ENCODE data around the gene AQP10.
A peak's percentile ranks its signal among the peaks of the same experiment; 100 is the strongest.
"Not testable (repeated sequence)": the region's sequence is repeated elsewhere in the genome, so short reads cannot be mapped to it uniquely, and the experiment has no call there.

Gene AQP10, protein sequence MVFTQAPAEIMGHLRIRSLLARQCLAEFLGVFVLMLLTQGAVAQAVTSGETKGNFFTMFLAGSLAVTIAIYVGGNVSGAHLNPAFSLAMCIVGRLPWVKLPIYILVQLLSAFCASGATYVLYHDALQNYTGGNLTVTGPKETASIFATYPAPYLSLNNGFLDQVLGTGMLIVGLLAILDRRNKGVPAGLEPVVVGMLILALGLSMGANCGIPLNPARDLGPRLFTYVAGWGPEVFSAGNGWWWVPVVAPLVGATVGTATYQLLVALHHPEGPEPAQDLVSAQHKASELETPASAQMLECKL

GRCh38 chr1:154320882-154321608 is at the start of gene AQP10:
Gene AQP10, plus strand, starts transcription at chr1:154321093. Its CDS starts 63 bp downstream, at chr1:154321156.
- DNase-seq: peak in 1 of 2 donors; percentile 14

DNA sequence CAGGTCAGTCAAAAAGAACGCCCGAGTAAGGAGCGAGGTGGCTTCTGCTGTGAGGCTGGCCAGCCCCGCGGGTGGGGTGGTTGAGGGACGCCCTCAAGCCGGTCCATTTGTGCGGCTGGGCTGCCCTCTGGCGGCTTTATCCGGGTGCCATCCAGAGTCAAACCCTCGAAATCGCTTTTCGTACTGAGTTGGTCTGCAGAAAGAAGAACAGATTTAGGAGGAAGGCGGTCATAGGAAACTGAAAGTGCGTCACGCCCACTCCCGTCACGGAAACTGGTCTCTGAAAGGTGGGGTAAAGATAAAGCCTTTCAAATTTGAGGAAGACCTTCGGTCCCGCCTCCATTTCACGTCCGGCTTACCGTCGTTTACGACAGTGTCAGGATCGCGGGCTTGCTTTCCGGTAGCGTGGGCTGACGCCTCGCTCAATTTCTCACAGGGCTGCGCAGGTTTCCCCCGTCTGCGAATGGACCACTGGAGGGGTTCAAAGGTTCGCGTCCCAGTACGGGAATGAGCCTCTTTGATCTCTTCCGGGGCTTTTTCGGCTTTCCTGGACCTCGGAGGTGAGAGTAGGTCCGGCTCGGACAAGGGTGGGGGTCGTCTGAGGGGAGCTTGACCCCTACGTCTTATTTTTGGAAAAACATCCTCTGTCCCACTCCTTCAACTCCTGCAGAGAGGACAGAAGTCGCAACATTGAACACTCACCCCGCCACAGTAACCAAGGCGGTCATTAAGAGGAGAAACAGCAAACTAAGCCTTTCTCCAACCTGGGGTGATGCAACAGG is 48.5 kb upstream of the AQP10 start, which contains the start of gene HAX1:
Gene HAX1 (plus strand): TSS at position 413 of the 782 bp plus-strand sequence. CDS start 95 bp downstream, at position 508.
- peak; percentile 97 to 100 for DNase-seq

- no peak for DNase-seq
Observed at GRCh38 chr1:154272999-154273563, 47.8 kb upstream of the AQP10 start.

DNA sequence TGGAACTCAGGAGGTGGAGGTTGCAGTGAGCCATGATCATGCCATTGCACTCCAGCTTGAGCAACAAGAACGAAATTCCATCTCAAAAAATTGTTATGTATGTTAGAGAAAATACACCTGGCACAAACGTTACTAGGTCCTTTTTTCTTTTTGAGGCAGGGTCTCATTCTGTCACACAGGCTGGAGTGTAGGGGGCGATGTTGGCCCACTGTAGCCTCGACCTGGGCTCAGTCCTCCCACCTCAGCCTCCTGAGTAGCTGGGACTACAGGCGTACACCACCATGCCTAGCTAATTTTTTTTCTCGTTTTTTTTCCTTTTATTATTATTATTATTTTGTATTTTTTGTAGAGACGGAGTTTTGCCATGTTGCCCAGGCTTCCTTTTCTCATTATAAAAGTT is 44.1 kb upstream of the AQP10 start:
- no peak for DNase-seq

GRCh38 chr1:154287591-154287990 is 33.3 kb upstream of the AQP10 start:
- DNase-seq: not testable (repeated sequence)

GRCh38 chr1:154288661-154289060 is 32.2 kb upstream of the AQP10 start:
- no peak for DNase-seq

- no peak for DNase-seq
Observed at GRCh38 chr1:154290921-154291320, 30.0 kb upstream of the AQP10 start.

DNA sequence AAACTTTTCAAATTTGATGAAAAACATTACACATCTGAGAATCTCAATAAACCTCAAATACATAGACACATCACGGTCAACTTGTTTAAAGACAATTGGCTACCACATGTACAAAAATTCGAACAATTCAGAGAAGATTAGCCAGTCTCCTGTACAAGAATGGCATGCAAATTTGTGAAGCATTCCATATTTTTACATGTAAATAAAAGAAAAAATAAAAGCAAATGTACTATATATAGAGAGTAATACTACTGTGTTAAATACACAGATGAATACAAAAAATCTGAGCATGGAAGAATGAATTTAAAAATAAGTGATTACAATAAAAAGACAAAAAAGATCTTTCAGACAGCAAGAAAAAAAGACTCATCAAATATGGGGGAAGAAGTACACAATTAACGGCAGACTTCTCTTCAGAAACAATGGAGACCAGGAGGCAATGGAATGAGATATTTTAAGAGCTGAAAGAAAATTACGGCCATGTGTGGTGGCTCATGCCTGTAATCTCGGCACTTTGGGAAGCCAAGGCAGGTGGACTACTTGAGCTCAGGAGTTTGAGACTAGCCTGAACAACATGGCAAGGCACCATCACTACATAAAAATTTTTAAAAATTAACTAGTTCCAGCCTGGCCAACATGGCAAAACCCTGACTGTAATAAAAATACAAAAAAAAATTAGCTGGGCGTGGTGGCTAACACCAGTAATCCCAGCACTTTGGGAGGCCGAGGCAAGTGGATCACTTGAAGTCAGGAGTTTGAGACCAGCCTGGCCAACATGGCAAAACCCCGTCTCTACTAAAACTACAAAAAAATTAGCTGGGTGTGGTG is 25.3 kb upstream of the AQP10 start:
- DNase-seq: no peak

DNA sequence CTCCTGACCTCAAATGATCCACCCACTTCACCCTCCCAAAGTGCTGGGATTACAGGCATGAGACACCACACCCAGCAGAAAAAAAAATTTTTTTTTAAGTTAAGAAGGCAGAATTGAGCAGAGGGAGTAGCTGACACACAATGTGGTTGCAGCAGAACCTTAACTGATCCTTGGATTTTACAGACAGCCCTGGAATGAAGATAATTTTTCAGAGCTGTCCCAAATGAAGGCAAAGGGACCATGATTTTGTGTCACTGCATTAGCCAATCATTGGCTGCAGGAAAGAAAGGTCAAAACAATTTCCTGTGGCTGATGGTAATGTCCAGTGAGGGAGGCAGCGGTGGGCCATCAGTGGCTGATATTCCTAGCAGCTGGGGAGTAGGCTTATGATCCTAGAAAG is 19.3 kb upstream of the AQP10 start:
- no peak for DNase-seq

DNA sequence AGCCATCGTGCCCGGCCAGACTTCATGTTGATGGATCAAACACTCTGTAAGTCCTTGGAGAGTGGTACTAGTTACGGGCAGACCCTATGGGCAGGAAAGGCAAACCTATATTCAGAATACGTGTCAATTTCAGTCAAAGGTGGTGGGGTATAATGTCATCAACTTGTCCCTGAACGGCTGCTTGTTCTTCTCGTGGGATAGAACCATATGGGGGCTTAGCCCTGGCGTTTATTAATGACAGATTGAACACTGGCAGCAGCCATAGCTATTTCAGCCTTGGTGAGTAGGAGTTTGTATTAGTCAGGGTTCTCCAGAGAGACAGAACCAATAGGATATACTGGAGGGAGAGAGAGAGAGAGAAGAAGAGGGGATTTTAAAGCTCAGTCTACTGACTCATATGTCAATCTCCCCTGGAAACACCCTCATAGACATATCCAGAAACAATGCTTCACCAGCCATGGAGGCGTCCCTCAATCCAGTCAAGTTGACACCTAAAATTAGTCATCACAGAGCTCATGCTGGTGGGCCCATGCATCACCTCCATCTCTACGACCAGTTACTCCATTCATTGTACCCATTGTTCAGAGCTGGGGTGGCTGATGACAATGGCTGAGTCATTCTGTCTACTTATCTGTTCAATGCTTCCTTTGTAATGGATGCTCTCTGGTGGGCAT is 16.1 kb upstream of the AQP10 start:
- DNase-seq: no peak

- DNase-seq: no peak
Observed at GRCh38 chr1:154306151-154306550, 14.7 kb upstream of the AQP10 start.

DNA sequence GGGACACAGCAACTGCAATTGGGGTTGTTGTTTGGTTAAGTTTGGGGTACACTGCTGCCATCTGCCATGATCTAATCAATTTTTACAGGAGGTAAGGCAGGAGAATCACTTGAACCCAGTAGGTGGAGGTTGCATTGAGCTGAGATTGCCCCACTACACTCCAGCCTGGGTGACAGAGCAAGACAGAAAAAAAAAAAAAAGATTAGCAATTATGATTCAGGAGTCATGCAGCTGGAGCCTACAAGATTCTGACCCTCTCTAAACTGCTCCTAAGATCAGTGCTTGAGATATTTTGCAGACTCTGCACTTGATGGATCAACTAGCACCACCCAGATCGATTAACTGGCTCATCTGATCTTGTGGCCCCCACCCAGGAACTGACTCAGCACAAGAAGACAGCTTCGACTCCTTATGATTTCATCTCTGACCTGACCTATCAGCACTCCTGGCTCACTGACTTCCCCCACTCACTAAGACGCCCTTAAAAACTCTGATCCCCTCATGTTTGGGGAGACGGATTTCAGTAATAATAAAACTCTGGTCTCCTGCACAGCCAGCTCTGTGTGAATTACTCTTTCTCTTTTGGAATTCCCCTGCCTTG is 13.1 kb upstream of the AQP10 start:
- DNase-seq: not testable (repeated sequence)

GRCh38 chr1:154309136-154309535 is 11.8 kb upstream of the AQP10 start:
- not testable (repeated sequence) for DNase-seq

DNA sequence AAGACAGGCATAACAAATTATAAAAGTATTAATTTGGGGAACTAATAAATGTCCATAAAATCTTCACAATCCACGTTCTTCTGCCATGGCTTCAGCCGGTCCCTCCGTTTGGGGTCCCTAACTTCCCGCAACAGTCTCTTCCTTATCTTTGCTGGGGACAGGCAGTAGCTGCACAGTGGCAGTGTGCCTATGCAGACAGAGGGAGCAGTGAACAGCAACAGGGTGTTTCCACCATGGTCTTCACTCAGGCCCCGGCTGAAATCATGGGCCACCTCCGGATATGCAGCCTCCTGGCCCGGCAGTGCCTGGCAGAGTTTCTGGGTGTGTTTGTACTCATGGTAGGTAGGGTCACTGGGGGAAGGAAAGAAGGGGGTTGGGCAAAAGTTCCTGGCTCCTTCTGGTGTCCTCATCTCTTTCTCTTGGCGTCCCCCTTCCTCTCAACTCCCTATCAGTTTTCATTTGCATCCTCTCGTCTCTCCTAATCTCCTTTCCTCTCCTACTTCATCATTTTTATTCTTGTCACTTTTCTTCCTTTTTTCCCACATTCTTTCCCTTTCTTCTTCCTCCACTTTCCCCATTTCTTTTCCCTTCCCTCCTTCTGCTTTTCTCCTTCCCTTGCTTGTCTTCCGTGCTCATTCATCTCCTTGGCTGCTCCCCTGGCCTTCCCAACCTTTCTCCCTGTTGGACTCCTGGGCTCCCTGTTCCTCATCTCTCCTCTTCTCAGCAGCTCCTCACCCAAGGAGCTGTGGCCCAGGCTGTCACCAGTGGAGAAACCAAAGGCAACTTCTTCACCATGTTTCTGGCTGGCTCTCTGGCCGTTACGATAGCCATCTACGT is 8.4 kb upstream of the AQP10 start:
- not testable (repeated sequence) for DNase-seq

DNA sequence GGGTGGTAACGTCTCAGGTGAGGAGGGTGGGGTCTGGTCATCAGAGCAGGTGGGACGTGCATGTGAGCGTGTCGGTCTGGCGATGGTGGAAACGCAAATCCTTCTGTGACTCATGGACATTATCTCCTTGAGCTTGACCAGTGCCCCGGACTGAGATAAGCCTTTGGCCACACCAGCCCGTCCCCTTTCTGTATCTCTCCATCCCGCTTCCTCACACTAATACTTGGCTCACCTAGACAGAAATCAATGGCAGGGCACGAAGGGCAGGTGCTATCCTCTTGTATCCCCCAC is 7.9 kb upstream of the AQP10 start:
- no peak for DNase-seq

GRCh38 chr1:154314226-154314625 is 6.7 kb upstream of the AQP10 start:
- not testable (repeated sequence) for DNase-seq

- DNase-seq: no peak
Observed at GRCh38 chr1:154316704-154317103, 4.2 kb upstream of the AQP10 start.

DNA sequence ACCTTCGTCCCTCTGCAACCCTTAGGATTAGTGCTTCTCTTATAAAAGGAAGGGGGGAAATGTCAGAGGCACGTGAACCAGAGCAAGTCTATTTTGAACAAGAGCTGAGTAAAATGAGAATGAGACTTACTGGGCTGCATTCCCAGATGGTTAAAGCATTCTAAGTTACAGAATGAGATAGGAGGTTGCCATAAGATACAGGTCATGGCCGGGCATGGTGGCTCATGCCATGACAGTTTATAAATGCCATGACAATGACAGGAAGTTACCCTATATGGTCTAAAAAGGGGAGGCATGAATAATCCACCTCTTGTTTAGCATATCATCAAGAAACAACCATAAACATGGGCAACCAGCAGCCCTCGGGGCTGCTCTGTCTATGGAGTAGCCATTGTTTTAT is 2.5 kb upstream of the AQP10 start:
- DNase-seq: no peak

GRCh38 chr1:154321609-154321934 is 679 bp downstream of the AQP10 start:
- DNase-seq: not testable (repeated sequence)

DNA sequence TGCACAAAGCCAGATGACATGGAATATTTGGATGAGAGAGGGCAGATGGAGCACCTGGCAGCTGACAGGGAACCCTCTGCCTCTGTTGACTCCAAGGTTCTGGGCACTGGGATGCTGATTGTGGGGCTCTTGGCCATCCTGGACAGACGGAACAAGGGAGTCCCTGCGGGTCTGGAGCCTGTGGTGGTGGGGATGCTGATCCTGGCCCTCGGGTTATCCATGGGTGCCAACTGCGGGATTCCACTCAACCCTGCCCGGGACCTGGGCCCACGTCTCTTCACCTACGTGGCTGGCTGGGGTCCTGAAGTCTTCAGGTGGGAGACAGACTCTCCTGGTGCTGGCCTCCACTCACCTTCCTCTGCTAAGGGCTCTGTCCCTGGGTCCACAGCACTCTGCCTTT is 2.6 kb downstream of the AQP10 start:
- DNase-seq: no peak

GRCh38 chr1:154324241-154324640 is 3.3 kb downstream of the AQP10 start:
- no peak for DNase-seq

Data from inflammatory macrophage treated with lipopolysaccharide for 1 hour (primary cell).